ENCODE results near the gene FAM3B.

FAM3B gene

DNA sequence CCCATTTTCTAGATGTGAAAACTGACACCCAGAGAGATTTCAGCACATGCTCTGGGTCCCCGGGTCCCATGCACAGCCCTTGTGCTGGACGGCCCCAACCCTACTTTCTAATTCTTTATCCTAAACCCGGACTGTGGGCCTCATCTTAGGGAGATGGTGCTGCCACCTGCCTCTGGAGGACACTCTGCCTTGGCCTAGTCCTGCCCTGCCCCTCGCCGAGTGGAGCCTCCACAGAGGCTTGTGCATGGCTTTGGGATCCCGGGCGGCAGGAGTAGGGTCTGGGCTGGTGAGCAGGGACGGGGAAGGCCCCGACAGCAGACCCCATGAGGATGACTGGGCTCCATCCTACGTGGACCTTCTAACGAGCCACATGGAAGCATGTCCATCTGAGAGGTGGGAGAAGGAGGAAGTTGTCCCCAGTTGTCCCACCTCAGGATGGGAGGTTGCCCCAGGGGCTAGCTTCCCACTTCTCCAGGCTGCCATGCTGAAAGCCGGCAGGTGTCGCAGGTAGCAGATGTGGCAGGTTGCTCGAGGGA lies 57.6 kb downstream of the FAM3B start:
- TF ChIP-seq YY1 (IDR thresholded peaks at IDR 0.05; ENCODE audit: low read depth) (no peak), REST (IDR thresholded peaks at IDR 0.05; ENCODE audit: low read depth) (no peak), CREB1 (IDR thresholded peaks at IDR 0.05; ENCODE audit: low read depth) (no peak), FOXM1 (IDR thresholded peaks at IDR 0.05; ENCODE audit: borderline replicate concordance, low read depth) (no peak), TAF1 (IDR thresholded peaks at IDR 0.05; ENCODE audit: low read depth) (no peak), NFIC (IDR thresholded peaks at IDR 0.05) (no peak), RAD21 (IDR thresholded peaks at IDR 0.05; ENCODE audit: low read depth) (no peak), TEAD4 (IDR thresholded peaks at IDR 0.05) (no peak), CEBPB (IDR thresholded peaks at IDR 0.05) (no peak), EGR1 (IDR thresholded peaks at IDR 0.05) (no peak)
- TF ChIP-seq, protein P1, sequence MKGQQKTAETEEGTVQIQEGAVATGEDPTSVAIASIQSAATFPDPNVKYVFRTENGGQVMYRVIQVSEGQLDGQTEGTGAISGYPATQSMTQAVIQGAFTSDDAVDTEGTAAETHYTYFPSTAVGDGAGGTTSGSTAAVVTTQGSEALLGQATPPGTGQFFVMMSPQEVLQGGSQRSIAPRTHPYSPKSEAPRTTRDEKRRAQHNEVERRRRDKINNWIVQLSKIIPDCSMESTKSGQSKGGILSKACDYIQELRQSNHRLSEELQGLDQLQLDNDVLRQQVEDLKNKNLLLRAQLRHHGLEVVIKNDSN (IDR thresholded peaks at IDR 0.05) = no peak

- no peak for TF ChIP-seq NFIC (IDR thresholded peaks at IDR 0.05)
- no peak for TF ChIP-seq EP300 (IDR thresholded peaks at IDR 0.05; ENCODE audit: borderline replicate concordance)
- no peak for TF ChIP-seq TAF1 (IDR thresholded peaks at IDR 0.05; ENCODE audit: low read depth)
- no peak for TF ChIP-seq TEAD4 (IDR thresholded peaks at IDR 0.05)
- TF ChIP-seq CREB1 (IDR thresholded peaks at IDR 0.05; ENCODE audit: low read depth) = no peak
- no peak for TF ChIP-seq TCF12 (IDR thresholded peaks at IDR 0.05; ENCODE audit: low read depth)
- TF ChIP-seq, protein P2, sequence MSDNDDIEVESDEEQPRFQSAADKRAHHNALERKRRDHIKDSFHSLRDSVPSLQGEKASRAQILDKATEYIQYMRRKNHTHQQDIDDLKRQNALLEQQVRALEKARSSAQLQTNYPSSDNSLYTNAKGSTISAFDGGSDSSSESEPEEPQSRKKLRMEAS (IDR thresholded peaks at IDR 0.05) = no peak
- no peak for TF ChIP-seq YY1 (IDR thresholded peaks at IDR 0.05; ENCODE audit: low read depth)
- TF ChIP-seq REST (IDR thresholded peaks at IDR 0.05; ENCODE audit: low read depth) = no peak
- no peak for TF ChIP-seq EGR1 (IDR thresholded peaks at IDR 0.05)
- TF ChIP-seq CEBPB (IDR thresholded peaks at IDR 0.05) = no peak
- TF ChIP-seq RAD21 (IDR thresholded peaks at IDR 0.05; ENCODE audit: low read depth) = no peak
- TF ChIP-seq, protein P1 (IDR thresholded peaks at IDR 0.05) = no peak
- TF ChIP-seq ZBTB7A (IDR thresholded peaks at IDR 0.05; ENCODE audit: low read depth) = no peak
- TF ChIP-seq FOXM1 (IDR thresholded peaks at IDR 0.05; ENCODE audit: borderline replicate concordance, low read depth) = no peak
Observed at GRCh38 chr21:41374867-41375533, 58.4 kb downstream of the FAM3B start.

- TF ChIP-seq RAD21 (IDR thresholded peaks at IDR 0.05; ENCODE audit: low read depth) = no peak
- no peak for TF ChIP-seq REST (IDR thresholded peaks at IDR 0.05; ENCODE audit: low read depth)
- no peak for TF ChIP-seq CREB1 (IDR thresholded peaks at IDR 0.05; ENCODE audit: low read depth)
- TF ChIP-seq, protein P2 (IDR thresholded peaks at IDR 0.05) = no peak
- TF ChIP-seq, protein P1 (IDR thresholded peaks at IDR 0.05) = no peak
- TF ChIP-seq EP300 (IDR thresholded peaks at IDR 0.05; ENCODE audit: borderline replicate concordance) = no peak
- no peak for TF ChIP-seq YY1 (IDR thresholded peaks at IDR 0.05; ENCODE audit: low read depth)
Observed at GRCh38 chr21:41375875-41376274, 59.3 kb downstream of the FAM3B start.

DNA sequence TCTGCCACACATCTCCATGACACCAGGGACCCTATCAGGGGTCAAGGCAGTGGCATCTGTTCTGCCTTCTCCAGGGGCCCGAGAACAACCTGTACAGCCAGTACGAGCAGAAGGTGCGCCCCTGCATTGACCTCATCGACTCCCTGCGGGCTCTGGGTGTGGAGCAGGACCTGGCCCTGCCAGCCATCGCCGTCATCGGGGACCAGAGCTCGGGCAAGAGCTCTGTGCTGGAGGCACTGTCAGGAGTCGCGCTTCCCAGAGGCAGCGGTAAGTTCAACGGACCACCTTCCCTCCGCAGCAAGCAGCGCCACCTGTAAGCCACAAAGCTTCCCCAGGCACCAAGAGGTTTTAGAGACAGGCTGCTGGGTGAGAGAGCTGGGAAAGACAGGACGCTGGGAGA lies 61.1 kb downstream of the FAM3B start:
- TF ChIP-seq EP300 (IDR thresholded peaks at IDR 0.05; ENCODE audit: borderline replicate concordance) = no peak
- no peak for TF ChIP-seq NFIC (IDR thresholded peaks at IDR 0.05)
- no peak for TF ChIP-seq RAD21 (IDR thresholded peaks at IDR 0.05; ENCODE audit: low read depth)
- TF ChIP-seq, protein P2 (IDR thresholded peaks at IDR 0.05) = no peak
- no peak for TF ChIP-seq TAF1 (IDR thresholded peaks at IDR 0.05; ENCODE audit: low read depth)
- TF ChIP-seq REST (IDR thresholded peaks at IDR 0.05; ENCODE audit: low read depth) = no peak
- no peak for TF ChIP-seq YY1 (IDR thresholded peaks at IDR 0.05; ENCODE audit: low read depth)
- TF ChIP-seq FOXM1 (IDR thresholded peaks at IDR 0.05; ENCODE audit: borderline replicate concordance, low read depth) = no peak
- no peak for TF ChIP-seq CREB1 (IDR thresholded peaks at IDR 0.05; ENCODE audit: low read depth)
